GM23248 (cell line): ENCODE measurements around the gene KAZN. TPM values are rescaled to one million over a fixed set of nuclear protein-coding genes. Genes with fewer than 3 reads are reported as not detected.

ENCODE experiments used
- DNase-seq: peaks from one replicate; pipeline ENCODE4 v3.0.0-alpha.2; 2015
- H2AFZ ChIP-seq: fragments of 200-600 bp; sonication (generic); 2 replicates; pipeline ENCODE4 v1.6.1; 2016; ENCODE audit warnings: antibody characterized with exemption
- H3F3A ChIP-seq: fragments of 200-600 bp; sonication (generic); 2 replicates; pipeline ENCODE4 v1.6.1; 2016; ENCODE audit warnings: mild to moderate bottlenecking, antibody characterized with exemption, mixed run types; ENCODE audit not compliant: insufficient read depth
- H3K27ac ChIP-seq: fragments of 200-600 bp; sonication (generic); 2 replicates; pipeline ENCODE4 v1.5.1; 2016; ENCODE audit warnings: mild to moderate bottlenecking
- H3K27me3 ChIP-seq: fragments of 200-600 bp; sonication (generic); replicated peaks from 2 replicates; pipeline ENCODE4 v1.6.1; 2016; ENCODE audit warnings: mild to moderate bottlenecking; ENCODE audit not compliant: insufficient read depth
- H3K36me3 ChIP-seq: fragments of 200-600 bp; sonication (generic); 2 replicates; pipeline ENCODE4 v1.6.1; 2016; ENCODE audit warnings: low read depth, mild to moderate bottlenecking
- H3K4me1 ChIP-seq: fragments of 200-600 bp; sonication (generic); 2 replicates; pipeline ENCODE4 v1.6.1; 2016; ENCODE audit warnings: mild to moderate bottlenecking; ENCODE audit not compliant: insufficient read depth
- H3K4me2 ChIP-seq: fragments of 200-600 bp; sonication (generic); one replicate; pipeline ENCODE4 v1.6.1; 2016; ENCODE audit warnings: mild to moderate bottlenecking; ENCODE audit not compliant: unreplicated experiment
- H3K4me3 ChIP-seq: fragments of 200-600 bp; sonication (generic); 2 replicates; pipeline ENCODE4 v1.5.1; 2016; ENCODE audit warnings: mild to moderate bottlenecking
- H3K79me2 ChIP-seq: fragments of 200-600 bp; sonication (generic); 2 replicates; pipeline ENCODE4 v1.6.1; 2016; ENCODE audit warnings: mild to moderate bottlenecking; ENCODE audit not compliant: insufficient read depth
- H3K9ac ChIP-seq: fragments of 200-600 bp; sonication (generic); 2 replicates; pipeline ENCODE4 v1.6.1; 2016; ENCODE audit warnings: mild to moderate bottlenecking
- H3K9me2 ChIP-seq: fragments of 200-600 bp; sonication (generic); 2 replicates; pipeline ENCODE4 v1.6.1; 2016; ENCODE audit warnings: mixed run types, mild to moderate bottlenecking, moderate library complexity; ENCODE audit not compliant: insufficient read depth
- H3K9me3 ChIP-seq: fragments of 200-600 bp; sonication (generic); one replicate; pipeline ENCODE4 v1.6.1; 2017; ENCODE audit warnings: low read depth
- H4K20me1 ChIP-seq: fragments of 200-600 bp; sonication (generic); 2 replicates; pipeline ENCODE4 v1.6.0; 2016; ENCODE audit not compliant: insufficient read depth
- EZH2 ChIP-seq: fragments of 200-600 bp; sonication (generic); IDR thresholded peaks from 2 replicates; pipeline ENCODE4 v1.6.1; 2018; ENCODE audit warnings: antibody characterized with exemption, mild to moderate bottlenecking; ENCODE audit not compliant: insufficient read depth, poor library complexity, severe bottlenecking
- EZH2phosphoT487 ChIP-seq: fragments of 200-600 bp; sonication (generic); IDR thresholded peaks from 2 replicates; pipeline ENCODE4 v1.6.1; 2018; ENCODE audit warnings: antibody characterized with exemption, moderate library complexity, mild to moderate bottlenecking, low read depth; ENCODE audit not compliant: insufficient read depth
- WGBS, 2 experiments: methylation state at CpG; one replicate each; pipeline ENCODE4 v1.1.6; 2015 to 2017; ENCODE audit warnings: low lambda C conversion rate in 2 of 2, low coverage in 1 of 2; ENCODE audit errors: missing lambda C conversion rate in 2 of 2; 5-methylcytosine and 5-hydroxymethylcytosine counted together
- in situ Hi-C: fragments of 300-500 bp; cut with MboI; formaldehyde crosslinking; loops from 2 replicates; pipeline ENCODE4 v1.15.0; 2020
- polyA plus RNA-seq: library from polyadenylated mRNA; unstranded; fragments of >200 nt; fragmentation: Nextera tagmentation; extraction: Ambion mirVana; gene quantifications from 2 replicates; pipeline ENCODE4 v1.2.1, GENCODE V29; 2016
- total RNA-seq: library from RNA; depleted of rRNA; stranded (reverse); fragments of >200 nt; shearing (Covaris generic); gene quantifications from 2 replicates; pipeline ENCODE4 v1.2.3, GENCODE V29; 2014

KAZN gene
- total and polyA plus RNA-seq, 2 experiments from 2014 or later = 4.9 to 7.2 TPM

DNA sequence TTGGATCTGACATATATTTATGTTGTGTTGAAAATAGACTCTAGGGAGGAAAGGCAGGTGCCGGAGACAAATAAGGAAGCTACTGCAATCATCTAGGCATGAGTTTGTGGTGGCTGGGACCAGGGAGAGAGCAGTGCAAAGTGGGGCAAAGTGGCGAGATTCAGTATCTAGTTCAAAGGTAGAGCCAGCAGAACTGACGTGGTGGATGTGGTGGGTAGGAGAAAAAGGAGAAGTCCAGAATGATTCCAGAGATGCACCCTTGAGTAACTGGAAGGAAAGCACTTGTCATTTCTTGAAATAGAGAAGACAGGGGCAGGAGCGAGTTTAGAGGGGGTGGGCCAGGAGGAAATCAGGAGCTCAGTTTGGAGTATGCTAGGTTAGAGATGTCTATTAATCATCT is 275.2 kb downstream of the KAZN start:
- H3K9me3 ChIP-seq = no peaks in the 10 kb centered on the region
- H3K79me2 ChIP-seq = no peaks in the 10 kb centered on the region
- in situ Hi-C loops = no loop called here
- H3K9me2 ChIP-seq = no peaks in the 10 kb centered on the region
- no peaks in the 10 kb centered on the region for H3K4me1 ChIP-seq
- WGBS, 2 experiments = 60 to 62% methylated on average over 4 of the region's 4 CpGs
- H3K4me3 ChIP-seq = no peak overlapping the region
- H3F3A ChIP-seq = no peaks in the 10 kb centered on the region
- no peak overlapping the region for H3K4me2 ChIP-seq
- no peak for TF ChIP-seq EZH2phosphoT487
- TF ChIP-seq EZH2 = no peak
- no peak overlapping the region for H2AFZ ChIP-seq
- DNase-seq = no peak
- H4K20me1 ChIP-seq = no peaks in the 10 kb centered on the region
- H3K9ac ChIP-seq = no peak overlapping the region
- no peaks in the 10 kb centered on the region for H3K36me3 ChIP-seq
- no peak overlapping the region for H3K27ac ChIP-seq
- H3K27me3 ChIP-seq = peaks cover 10% of the 10 kb centered on the region; the same call in 1 of the 2 replicates

DNA sequence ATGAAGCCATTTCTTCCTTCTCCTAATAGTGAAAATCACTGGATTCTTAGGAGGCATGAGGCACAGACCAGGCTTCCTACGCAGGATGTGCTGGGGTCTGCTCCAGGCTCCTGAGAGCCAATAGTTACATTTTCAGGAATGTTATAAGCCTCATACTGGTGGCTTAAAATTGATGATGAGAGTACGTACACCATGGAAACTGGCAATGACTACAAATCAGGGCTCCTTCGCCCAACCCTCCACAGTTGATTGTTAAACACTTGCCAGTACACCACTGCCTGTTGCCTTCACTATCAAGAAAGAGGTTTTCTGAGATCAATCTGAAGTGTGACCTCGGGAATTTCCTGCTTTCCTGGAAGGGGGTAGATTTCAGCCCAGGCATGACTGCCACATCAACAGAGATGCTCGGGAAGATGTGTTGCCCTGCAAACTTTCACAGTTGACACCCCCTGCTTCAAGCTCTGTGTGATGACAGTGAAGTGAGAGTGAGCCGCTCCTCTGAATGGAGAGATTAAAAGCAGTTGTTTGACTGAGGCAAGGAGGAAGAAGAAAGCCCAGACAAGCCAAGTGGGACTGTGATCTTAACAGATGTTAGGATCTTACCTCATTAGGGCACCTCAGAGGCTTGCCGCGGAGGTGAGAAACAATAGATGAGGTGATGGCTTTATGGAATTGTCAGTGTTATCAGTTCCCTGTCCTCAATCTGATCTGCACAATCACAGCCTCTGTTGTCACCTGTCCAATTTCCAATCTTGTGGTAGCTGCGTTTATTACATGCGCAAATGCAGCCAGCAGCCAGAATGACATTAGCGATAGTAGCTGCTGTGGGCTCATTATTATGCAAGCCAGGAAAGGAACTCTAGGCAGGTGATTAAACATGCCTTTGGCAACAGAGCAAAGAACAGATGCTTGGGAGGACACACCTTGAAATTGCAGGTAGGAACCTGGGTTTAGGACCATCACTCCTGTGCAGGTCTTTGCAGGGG is 277.3 kb downstream of the KAZN start:
- peaks cover 12% of the 10 kb centered on the region for H3F3A ChIP-seq
- no peaks in the 10 kb centered on the region for H3K79me2 ChIP-seq
- 37 to 46% methylated on average over 11 of the region's 11 CpGs for WGBS, 2 experiments
- no peak overlapping the region for H3K27ac ChIP-seq
- peaks cover 10% of the 10 kb centered on the region; the same call in 1 of the 2 replicates for H3K27me3 ChIP-seq
- in situ Hi-C loops = no loop called here
- no peak overlapping the region for H2AFZ ChIP-seq
- DNase-seq = no peak
- peaks cover 9% of the 10 kb centered on the region for H3K4me1 ChIP-seq
- H3K4me2 ChIP-seq = no peak overlapping the region
- H3K9ac ChIP-seq = no peak overlapping the region
- no peaks in the 10 kb centered on the region for H3K9me3 ChIP-seq
- H3K36me3 ChIP-seq = no peaks in the 10 kb centered on the region
- H3K9me2 ChIP-seq = no peaks in the 10 kb centered on the region
- no peak overlapping the region for H3K4me3 ChIP-seq
- TF ChIP-seq EZH2phosphoT487 (no peak), EZH2 (no peak)
- H4K20me1 ChIP-seq = no peaks in the 10 kb centered on the region

DNA sequence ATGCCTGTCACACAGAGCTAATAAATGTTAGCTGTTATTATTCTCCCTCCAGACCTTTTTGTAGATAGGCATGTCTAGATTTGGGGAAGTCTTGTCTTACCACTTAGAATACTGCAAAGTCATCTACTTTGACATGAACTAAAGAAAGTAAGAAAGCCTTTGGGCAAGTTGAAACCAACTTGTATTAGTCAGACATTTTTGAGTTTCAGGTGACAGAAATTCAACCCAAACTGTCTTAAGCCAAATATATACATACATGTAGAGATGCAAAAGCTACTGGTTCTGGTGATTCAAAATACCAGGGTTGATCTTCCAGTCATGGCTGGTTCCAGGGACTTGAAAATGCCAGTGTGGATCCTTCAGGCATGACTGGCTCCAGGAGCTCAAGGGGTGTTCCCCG is 278.3 kb downstream of the KAZN start:
- H4K20me1 ChIP-seq = no peaks in the 10 kb centered on the region
- H3K27ac ChIP-seq = no peak overlapping the region
- no peaks in the 10 kb centered on the region for H3K36me3 ChIP-seq
- peaks cover 10% of the 10 kb centered on the region; the same call in 1 of the 2 replicates for H3K27me3 ChIP-seq
- peaks cover 15% of the 10 kb centered on the region for H3K4me1 ChIP-seq
- no peak overlapping the region for H3K4me3 ChIP-seq
- no peaks in the 10 kb centered on the region for H3K9me2 ChIP-seq
- peaks cover 20% of the 10 kb centered on the region for H3F3A ChIP-seq
- no peak overlapping the region for H3K9ac ChIP-seq
- whole genome bisulfite sequencing, 2 experiments = 63 to 78% methylated on average over 1 of the region's 1 CpG
- TF ChIP-seq EZH2 = no peak
- TF ChIP-seq EZH2phosphoT487 = no peak
- H3K79me2 ChIP-seq = no peaks in the 10 kb centered on the region
- in situ Hi-C loops = no loop called here
- no peak for DNase-seq
- H2AFZ ChIP-seq = no peak overlapping the region
- H3K4me2 ChIP-seq = no peak overlapping the region
- no peaks in the 10 kb centered on the region for H3K9me3 ChIP-seq

DNA sequence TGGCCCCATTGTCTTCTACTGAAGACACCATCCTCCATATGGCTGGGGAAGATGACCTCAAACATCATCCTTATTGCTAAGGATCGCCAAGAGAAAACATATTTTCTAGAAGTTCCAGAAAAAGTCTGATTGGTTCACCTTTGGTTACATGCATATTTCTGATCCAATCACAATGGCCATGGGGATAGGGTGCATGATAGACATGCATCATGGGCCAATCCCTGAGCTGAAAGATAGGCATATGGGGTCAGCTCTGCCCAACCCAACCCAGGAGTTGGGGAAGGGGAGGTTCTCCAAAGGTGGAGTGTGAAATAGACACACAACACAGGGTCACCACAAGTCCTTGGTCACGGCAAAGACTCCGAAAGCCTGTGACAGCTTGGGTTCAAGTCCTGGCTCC is 278.7 kb downstream of the KAZN start:
- Histone ChIP-seq H3K4me2 (no peak overlapping the region), H3K36me3 (no peaks in the 10 kb centered on the region), H3K9me2 (no peaks in the 10 kb centered on the region), H3K4me1 (peaks cover 15% of the 10 kb centered on the region), H3K9ac (no peak overlapping the region), H4K20me1 (no peaks in the 10 kb centered on the region), H3K27me3 (peaks cover 10% of the 10 kb centered on the region; the same call in 1 of the 2 replicates), H3K79me2 (no peaks in the 10 kb centered on the region), H3K27ac (no peak overlapping the region), H3F3A (peaks cover 20% of the 10 kb centered on the region), H3K9me3 (no peaks in the 10 kb centered on the region), H3K4me3 (no peak overlapping the region), H2AFZ (no peak overlapping the region)
- no peak for DNase-seq
- in situ Hi-C loops = no loop called here
- TF ChIP-seq EZH2 = no peak
- no peak for TF ChIP-seq EZH2phosphoT487
- WGBS, 2 experiments = 82 to 84% methylated on average over 3 of the region's 3 CpGs
